ENCODE results near the gene NOL4L.

Gene NOL4L

DNA sequence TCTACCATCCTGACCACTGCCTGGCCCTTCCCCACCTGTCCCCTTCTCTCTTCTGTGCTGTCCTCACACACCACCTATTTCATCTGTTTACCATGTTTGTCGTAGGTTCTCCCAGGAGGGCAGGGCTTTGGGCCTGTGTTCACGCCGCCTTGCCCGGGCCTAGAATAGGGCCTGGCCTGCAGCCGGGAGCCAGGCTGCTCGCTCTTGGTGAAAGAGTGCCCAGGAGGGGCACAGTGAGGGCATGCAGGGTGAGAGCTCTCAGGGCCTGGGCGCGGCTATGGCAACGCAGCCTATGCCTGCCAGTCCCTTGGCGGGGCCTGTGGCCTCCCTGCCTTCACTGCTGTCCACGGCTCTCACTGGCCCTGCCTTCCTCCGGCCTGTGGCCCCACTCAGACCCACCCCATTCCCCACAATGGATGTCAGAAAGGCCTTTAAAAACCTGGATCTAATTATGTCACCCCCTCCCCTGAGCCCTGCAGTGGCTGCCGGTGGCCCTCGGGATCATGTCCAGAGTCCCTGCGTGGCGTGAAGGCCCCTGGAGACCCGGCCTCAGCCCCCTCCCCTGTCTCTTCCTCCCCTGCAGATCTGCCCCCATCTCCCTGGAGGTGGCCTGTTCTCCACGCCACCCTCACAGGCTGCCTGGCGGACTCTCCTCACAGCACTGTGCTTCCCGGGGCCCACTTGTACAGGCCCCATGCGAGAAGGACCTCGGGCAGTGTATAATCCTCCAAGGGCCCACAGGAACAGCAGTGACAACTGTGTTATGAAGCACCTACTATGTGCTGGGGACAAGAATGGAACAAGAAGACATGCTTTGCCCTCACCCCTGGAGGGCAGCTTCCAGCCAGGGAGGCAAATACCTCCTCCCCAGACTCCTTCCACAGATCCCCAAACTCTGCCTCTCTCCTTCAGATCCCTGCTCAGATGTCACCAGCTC is 22.9 kb upstream of the NOL4L start:
- H3K27ac ChIP-seq = no peak overlapping the region
- TF ChIP-seq, protein P1, sequence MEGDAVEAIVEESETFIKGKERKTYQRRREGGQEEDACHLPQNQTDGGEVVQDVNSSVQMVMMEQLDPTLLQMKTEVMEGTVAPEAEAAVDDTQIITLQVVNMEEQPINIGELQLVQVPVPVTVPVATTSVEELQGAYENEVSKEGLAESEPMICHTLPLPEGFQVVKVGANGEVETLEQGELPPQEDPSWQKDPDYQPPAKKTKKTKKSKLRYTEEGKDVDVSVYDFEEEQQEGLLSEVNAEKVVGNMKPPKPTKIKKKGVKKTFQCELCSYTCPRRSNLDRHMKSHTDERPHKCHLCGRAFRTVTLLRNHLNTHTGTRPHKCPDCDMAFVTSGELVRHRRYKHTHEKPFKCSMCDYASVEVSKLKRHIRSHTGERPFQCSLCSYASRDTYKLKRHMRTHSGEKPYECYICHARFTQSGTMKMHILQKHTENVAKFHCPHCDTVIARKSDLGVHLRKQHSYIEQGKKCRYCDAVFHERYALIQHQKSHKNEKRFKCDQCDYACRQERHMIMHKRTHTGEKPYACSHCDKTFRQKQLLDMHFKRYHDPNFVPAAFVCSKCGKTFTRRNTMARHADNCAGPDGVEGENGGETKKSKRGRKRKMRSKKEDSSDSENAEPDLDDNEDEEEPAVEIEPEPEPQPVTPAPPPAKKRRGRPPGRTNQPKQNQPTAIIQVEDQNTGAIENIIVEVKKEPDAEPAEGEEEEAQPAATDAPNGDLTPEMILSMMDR (conservative IDR thresholded peaks at IDR 0.05) = no peak

DNA sequence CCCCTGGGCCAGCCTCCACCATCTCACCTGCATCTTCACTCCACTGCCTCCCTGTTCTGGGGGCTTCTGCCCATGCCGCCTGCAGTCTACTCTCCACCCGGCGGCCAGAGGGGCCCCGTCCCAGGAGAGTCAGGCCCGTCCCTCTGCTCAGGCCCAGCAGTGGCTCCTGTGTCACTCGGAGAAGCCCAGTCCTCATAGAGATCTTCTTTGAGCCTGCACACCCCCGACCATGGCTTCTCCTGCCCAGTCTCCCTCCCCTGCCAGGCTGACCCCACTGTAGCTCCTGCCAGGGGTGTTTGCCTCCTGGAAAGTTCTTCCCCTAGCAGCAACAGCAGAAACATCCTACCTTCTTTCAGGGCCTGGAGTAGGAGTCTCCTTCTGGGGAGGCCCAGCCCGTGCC is 22.2 kb upstream of the NOL4L start:
- no peak overlapping the region for H3K27ac ChIP-seq
- TF ChIP-seq, protein P1 (conservative IDR thresholded peaks at IDR 0.05) = no peak

DNA sequence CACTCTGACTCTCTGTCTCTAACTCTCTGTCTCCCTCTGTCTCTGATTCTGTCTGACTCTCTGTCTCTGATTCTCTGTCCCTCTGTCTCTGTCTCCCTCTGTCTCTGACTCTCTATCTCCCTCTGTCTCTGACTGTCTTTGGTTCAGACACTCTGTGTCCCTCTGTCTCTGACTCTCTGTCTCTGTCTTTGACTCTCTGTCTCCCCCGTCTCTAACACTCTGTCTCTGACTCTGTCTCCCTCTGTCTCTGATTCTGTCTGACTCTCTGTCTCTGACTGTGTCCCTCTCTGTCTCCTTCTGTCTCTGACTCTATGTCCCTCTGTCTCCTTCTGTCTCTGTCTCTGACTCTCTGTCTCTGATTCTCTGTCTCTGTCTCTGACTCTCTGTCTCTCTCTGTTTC is 21.7 kb upstream of the NOL4L start:
- TF ChIP-seq, protein P1 (conservative IDR thresholded peaks at IDR 0.05) = no peak
- no peak overlapping the region for H3K27ac ChIP-seq

DNA sequence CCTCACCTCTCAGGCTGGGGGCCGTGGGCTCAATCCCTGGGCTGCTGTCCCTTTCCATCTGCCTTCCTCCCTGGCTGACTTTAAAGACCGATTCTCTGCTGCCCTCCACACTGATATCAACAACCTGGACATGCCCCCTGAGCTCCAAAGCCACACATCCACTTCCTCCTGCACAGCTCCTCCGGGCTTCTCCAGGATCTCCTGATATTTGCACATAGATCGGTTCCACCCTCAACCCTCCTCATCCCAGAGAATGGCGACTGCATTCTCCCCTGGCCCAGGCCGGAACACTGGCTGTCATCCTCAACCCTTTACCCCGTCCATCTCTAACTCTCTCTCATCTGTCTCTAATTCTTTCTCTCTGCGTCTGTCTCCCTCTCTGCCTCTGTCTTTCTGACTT is 21.0 kb upstream of the NOL4L start:
- no peak overlapping the region for H3K27ac ChIP-seq
- TF ChIP-seq, protein P1 (conservative IDR thresholded peaks at IDR 0.05) = no peak

DNA sequence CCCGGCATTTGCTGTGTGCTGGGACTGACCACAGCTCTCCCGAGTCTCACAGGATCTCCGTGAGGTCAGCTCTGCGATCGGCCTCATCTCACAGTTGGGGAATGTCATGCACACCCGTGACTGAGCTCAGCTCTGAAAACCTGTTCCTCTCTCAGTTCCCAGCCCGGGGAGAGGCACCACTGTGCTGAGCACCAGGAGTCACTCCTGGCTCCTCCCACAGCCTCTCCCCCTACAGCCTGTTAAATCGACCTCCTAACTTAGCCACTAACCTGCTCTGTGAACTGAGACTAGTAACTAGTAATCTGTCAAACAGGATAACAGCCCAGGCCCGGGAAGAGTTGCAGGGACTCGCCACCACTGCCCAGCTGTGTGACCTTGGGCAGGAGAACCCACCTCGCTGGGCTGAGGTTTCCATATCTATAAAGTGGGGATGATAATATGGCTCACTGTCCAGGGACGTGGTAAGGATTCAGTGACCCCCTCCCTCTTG is 20.1 kb upstream of the NOL4L start:
- no peak overlapping the region for H3K27ac ChIP-seq

DNA sequence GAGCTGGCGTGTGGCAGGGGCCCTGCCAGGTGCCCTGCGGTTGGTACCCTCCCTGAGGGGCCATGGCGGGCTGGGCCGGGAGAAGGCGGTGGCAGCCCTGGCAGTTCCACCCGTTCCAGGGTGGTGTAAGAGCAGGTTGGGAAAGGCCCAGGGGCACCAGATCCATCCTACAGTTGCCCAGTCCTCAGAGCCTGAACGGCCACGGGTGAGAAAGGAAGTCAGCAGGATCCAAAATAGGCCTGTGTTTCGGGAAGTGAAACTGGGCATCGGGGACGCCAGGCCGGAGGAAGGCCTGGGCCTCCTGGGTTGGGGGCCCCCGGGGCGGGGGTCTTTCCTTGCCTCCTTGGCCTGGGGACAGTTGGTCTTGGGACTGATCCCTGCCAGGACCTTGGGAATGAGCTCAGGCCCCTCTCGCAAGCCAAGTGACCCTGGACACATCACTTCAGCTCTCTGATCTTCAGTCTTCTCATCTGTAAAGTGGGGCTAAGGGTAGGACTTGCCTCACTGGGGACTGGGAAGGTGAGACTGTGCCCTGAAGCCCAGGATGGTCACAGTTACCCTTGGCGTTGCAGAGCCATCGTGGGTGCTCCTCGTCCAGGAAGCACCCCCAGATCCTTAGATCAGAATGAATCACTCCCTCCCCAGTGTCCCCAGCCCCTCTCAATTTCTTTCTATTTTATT is 18.1 kb upstream of the NOL4L start:
- no peak overlapping the region for H3K27ac ChIP-seq
- TF ChIP-seq, protein P1 (conservative IDR thresholded peaks at IDR 0.05) = no peak

More for the DNA sequence above, 20.1 kb upstream of the NOL4L start:
- TF ChIP-seq, protein P1 (conservative IDR thresholded peaks at IDR 0.05) = no peak

DNA sequence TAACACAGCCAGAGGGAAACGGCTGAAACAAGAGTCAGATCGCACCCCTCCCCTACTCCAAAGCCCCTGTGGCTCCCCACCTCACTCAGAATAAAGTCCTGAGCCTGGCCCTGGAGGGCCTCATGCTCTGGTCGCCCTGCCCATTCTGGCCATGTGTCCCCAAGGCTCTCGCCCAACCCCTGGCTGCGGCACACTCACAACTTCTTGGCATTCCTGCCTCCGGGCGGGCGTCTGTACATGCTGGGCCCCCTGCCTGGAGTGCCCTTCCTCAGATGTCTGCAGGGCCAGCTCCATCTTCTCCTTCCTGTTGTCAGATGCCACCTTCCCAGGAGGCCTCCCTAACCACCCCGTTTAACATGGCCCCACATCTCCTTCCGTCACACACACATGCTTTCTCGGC is 17.1 kb upstream of the NOL4L start:
- TF ChIP-seq, protein P1 (conservative IDR thresholded peaks at IDR 0.05) = no peak
- H3K27ac ChIP-seq = no peak overlapping the region
